Measurements from ENCODE around the gene DNTTIP2.
"Not testable (repeated sequence)": the region's sequence is repeated elsewhere in the genome, so short reads cannot be mapped to it uniquely, and the experiment has no call there.

Gene DNTTIP2

DNA sequence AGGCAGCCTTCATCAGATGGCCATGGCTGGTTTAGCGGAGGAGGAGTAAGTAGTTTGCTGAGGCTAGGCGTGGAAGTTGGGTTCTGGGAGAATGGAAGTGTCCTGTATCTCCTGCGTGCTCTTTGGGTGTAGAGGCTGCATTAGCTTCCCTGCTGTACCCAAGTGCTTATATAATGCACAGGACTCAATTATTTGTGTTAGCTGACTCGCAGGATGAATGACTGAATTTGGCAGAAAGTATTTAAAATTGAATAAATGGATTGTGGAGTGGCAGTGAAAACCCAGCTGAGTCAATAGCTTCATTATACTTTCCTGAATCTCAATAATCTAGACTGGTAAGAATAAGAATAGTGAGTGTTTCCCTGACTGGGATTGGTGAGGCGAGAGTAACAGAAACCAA is 13.8 kb downstream of the DNTTIP2 start:
- DNase-seq (ENCODE audit: low read depth), result no peak
- TF ChIP-seq CTCF (IDR thresholded peaks at IDR 0.05; ENCODE audit: control insufficient read depth, extremely low read depth, insufficient read depth), result no peak
- no peak overlapping the region for H3K4me3 ChIP-seq (ENCODE audit: low read depth, low read length)

DNA sequence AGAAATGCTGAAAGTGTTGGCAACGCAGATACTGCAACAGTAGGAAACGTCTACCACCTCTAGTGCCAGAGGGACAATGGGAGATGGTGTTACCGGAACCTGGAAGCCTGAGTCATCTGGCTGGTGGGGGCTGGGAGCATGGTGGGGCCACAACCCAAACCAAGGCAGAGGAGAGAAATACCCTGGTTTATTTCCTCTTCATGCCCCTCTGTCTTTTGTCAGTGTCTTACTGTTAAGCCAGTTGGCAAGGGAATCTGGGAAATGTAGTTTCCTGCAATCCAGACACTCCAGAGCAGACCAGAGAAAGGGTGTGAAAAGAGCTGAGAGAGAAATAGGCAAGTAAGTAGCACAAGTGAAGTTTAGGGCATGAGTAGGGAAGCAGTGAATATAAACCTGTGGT is 14.8 kb downstream of the DNTTIP2 start:
- no peak for TF ChIP-seq CTCF (IDR thresholded peaks at IDR 0.05; ENCODE audit: control insufficient read depth, extremely low read depth, insufficient read depth)
- no peak for DNase-seq (ENCODE audit: low read depth)
- H3K4me3 ChIP-seq (ENCODE audit: low read depth, low read length), result no peak overlapping the region

DNA sequence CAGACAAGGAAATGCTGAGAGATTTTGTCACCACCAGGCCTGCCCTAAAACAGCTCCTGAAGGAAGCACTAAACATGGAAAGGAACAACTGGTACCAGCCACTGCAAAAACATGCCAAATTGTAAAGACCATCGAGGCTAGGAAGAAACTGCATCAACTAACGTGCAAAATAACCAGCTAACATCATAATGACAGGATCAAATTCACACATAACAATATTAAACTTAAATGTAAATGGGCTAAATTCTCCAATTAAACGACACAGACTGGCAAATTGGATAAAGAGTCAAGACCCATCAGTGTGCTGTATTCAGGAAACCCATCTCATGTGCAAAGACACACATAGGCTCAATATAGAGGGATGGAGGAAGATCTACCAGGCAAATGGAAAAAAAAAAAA is 21.4 kb downstream of the DNTTIP2 start:
- H3K4me3 ChIP-seq (ENCODE audit: low read depth, low read length); DNase-seq (ENCODE audit: low read depth): not testable (repeated sequence)

GRCh38 chr1:93855983-93856382 is 23.0 kb downstream of the DNTTIP2 start:
- not testable (repeated sequence) for H3K4me3 ChIP-seq (ENCODE audit: low read depth, low read length); DNase-seq (ENCODE audit: low read depth)

DNA sequence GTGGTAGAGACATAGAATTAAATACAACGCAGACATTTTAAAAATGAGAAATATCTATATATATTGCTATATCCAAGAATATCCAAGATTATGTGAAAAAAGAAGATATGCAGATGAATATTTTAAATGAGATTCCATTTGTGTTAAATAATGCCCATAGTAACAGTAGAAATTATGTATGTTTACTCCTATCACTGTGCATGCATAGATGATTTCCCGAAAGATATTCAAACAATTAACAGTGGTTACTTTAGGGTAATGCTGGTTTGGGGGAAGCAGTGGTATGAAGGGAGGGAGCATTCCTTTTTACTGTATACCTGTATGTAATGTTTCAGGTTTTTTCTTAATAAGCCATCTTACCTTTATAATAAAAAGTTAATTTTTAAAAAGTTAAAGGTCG is 25.1 kb downstream of the DNTTIP2 start:
- TF ChIP-seq CTCF (IDR thresholded peaks at IDR 0.05; ENCODE audit: control insufficient read depth, extremely low read depth, insufficient read depth), result no peak
- DNase-seq (ENCODE audit: low read depth), result no peak
- no peak overlapping the region for H3K4me3 ChIP-seq (ENCODE audit: low read depth, low read length)

GRCh38 chr1:93851878-93852277 is 27.1 kb downstream of the DNTTIP2 start:
- no peak for TF ChIP-seq CTCF (IDR thresholded peaks at IDR 0.05; ENCODE audit: control insufficient read depth, extremely low read depth, insufficient read depth)
- DNase-seq (ENCODE audit: low read depth), result no peak
- no peak overlapping the region for H3K4me3 ChIP-seq (ENCODE audit: low read depth, low read length)

DNA sequence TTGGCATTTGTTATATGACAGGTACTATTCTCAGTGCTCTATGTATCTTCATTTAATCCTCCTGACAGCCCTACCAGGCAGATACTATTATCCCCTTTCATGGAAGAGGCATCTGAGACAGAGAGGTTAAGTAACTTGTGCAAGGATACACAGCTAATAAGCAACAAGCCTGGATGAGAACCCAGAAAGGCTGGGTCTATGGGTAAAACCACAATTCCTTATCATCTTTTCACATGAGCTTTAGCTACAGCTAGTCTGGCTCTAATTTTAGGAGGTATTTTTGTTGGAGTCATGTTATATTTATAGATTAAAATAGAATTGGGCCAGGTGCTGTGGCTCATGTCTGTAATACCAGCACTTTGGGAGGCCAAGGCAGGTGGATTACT is 27.7 kb downstream of the DNTTIP2 start:
- DNase-seq (ENCODE audit: low read depth), result no peak
- no peak for TF ChIP-seq CTCF (IDR thresholded peaks at IDR 0.05; ENCODE audit: control insufficient read depth, extremely low read depth, insufficient read depth)
- H3K4me3 ChIP-seq (ENCODE audit: low read depth, low read length), result no peak overlapping the region

DNA sequence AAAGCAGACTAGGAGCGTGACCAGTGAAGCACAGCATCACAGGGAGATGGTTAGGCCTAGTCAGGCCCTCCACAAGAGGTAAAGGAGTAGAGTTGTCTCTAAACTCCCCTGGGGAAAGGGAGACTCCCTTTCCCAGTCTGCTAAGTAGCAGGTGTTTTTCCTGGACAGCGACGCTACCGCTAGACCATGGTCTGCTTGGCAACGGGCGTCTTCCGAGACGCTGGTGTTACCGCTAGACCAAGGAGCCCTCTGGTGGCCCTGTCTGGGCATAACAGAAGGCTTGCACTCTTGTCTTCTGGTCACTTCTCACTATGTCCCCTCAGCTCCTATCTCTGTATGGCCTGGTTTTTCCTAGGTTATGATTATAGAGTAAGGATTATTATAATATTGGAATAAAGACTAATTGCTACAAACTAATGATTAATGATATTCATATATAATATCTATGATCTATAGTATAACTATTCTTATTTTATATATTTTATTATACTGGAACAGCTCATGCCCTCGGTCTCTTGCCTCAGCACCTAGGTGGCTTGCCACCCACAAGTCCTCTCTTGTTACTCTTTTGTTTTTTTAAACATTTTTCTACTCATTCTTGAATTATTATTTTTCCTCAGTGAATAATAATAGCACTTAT is 28.2 kb downstream of the DNTTIP2 start:
- not testable (repeated sequence) for DNase-seq (ENCODE audit: low read depth); H3K4me3 ChIP-seq (ENCODE audit: low read depth, low read length)
- TF ChIP-seq CTCF (IDR thresholded peaks at IDR 0.05; ENCODE audit: control insufficient read depth, extremely low read depth, insufficient read depth), result peak; percentile 34
